HG03469 (cell line): ENCODE results near the gene VASH1.

Experiments
- ATAC-seq: cut with Tn5 transposase; IDR thresholded peaks from one replicate; pipeline ENCODE4 v1.9.1; 2021; ENCODE audit warnings: mild to moderate bottlenecking, moderate library complexity, moderate number of reproducible peaks; ENCODE audit not compliant: unreplicated experiment

VASH1 gene

GRCh38 chr14:76782115-76782884 lies 21.0 kb downstream of the VASH1 start:
- ATAC-seq = no peak

DNA sequence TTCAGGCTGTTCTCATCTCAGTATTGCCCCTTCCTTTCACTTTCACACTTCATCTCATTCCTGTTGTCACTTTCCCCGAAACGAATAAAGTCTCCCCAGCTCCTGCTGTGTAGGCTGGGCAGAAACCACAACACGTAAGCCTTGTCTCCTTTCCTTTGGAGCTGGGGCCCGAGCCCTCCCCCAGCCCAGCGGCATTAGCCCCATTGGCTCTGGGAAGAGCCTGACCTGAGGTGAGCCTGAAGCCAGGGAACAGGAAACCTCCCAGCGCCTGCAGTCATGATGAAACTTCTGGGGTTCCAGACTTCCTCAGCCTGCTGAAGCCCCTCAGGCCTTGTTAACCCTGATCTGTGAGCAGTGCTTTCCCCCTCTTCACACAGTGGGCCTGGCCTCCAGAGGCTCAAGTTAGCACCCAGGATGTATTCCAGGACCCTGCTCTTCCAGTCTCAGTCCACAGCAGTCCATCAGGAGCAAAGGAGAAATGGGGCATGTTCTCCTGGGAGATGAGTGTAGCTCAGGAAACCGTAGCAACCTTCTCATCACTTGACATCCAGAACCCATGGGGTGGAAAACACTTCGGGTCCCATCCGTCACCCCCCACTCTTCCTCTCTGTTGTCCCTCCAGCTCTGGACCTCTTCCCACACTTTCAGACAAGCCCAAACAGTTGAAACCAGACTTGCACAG lies 21.8 kb downstream of the VASH1 start:
- no peak for ATAC-seq

GRCh38 chr14:76784266-76784874 lies 23.1 kb downstream of the VASH1 start:
- ATAC-seq = no peak

- peak; percentile 51 for ATAC-seq
Measured at GRCh38 chr14:76784881-76785280, 23.6 kb downstream of the VASH1 start.

GRCh38 chr14:76786601-76787000 lies 25.3 kb downstream of the VASH1 start:
- ATAC-seq = no peak

GRCh38 chr14:76792422-76792821 lies 31.2 kb downstream of the VASH1 start:
- ATAC-seq = no peak

GRCh38 chr14:76793324-76793723 lies 32.1 kb downstream of the VASH1 start:
- no peak for ATAC-seq

DNA sequence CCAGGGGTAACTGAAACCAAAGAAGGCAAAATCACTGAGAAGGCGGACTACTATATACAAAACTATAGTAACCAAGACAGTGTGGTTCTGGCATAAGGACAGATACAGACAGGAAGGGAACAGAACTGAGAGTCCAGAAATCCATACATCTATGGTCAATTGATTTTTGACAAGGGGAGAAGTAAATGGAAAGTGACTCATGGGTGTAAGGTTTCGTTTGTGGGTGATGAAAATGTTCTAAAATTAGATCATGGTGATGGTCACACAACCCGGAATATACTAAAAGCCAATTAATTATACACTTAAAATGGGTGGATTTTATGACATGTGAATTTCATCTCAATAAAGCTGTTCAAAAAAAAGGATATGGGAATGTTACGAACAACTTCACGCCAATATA lies 32.7 kb downstream of the VASH1 start:
- ATAC-seq = no peak

DNA sequence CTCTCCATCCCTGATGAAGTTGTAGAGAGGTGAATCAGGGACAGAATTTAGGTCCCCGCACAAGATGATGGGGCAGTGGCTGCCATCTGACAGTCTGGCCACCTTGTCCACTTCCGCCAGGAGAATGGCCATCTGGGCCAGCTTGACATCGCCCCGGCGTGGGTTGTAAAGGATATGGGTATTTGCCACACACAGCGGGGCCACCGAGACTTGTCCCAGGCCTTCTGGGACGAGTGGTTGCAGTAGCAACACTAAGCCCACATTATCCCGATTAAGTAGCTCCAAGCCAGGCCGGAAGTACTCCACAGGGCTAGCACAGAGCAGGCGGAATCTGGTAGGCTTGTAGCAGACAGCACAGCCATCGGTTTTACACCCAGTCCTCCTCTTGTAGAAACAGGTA lies 45.2 kb downstream of the VASH1 start:
- ATAC-seq = no peak

- no peak for ATAC-seq
Measured at GRCh38 chr14:76808011-76808410, 46.7 kb downstream of the VASH1 start.

- no peak for ATAC-seq
Measured at GRCh38 chr14:76808990-76809389, 47.7 kb downstream of the VASH1 start.

- no peak for ATAC-seq
Measured at GRCh38 chr14:76810525-76810924, 49.3 kb downstream of the VASH1 start.

GRCh38 chr14:76810953-76811400 lies 49.7 kb downstream of the VASH1 start:
- no peak for ATAC-seq

GRCh38 chr14:76811561-76811960 lies 50.3 kb downstream of the VASH1 start:
- no peak for ATAC-seq

DNA sequence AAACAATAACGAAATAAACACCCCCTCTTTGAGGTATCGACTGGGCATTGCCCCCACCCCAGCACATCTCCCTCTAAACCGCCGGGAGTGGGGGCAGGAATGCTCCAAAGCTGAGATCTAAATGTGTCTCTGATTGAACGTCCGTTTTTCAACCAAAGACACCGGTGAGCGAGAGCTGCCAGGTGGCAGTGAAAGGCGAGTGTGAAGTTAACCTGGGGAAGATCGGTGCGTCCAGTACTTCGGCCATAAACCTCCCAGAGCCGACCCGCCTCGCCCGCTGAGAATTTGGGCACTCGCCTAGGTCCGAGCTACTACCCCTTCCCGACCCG lies 50.8 kb downstream of the VASH1 start:
- ATAC-seq = peak; percentile 6

- ATAC-seq = peak; percentile 54
Measured at GRCh38 chr14:76812422-76813383, 51.4 kb downstream of the VASH1 start, which contains the start of gene ANGEL1. TSS of gene ANGEL1 (minus strand) at chr14:76812882. CDS start at chr14:76812827, 55 bp downstream.

- no peak for ATAC-seq
Measured at GRCh38 chr14:76814726-76815645, 53.7 kb downstream of the VASH1 start.

DNA sequence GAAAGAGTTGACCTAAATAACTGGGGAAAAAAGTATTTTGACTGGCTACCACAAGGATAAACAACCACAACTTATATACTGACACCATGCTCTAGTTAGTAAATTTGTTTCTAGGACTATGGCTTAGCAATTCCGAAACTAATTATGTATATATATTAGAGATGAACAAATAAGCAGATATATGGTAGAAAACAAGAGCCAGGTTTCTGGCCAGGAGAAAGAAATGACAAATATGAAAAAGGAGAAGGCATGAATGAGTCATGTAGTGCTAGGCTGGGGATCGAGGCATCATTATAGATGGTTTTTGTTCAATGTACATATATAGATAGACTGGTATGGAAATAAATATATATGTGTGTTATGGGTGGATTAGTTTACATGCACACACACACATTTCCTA lies 59.4 kb downstream of the VASH1 start:
- no peak for ATAC-seq

- no peak for ATAC-seq
Measured at GRCh38 chr14:76826122-76826521, 64.9 kb downstream of the VASH1 start, which contains the start of gene LRRC74A. TSS of gene LRRC74A (plus strand) at chr14:76826408. CDS start at chr14:76826698, 290 bp downstream.
